Measurements from ENCODE around the gene CRTC3.

CRTC3 gene

DNA sequence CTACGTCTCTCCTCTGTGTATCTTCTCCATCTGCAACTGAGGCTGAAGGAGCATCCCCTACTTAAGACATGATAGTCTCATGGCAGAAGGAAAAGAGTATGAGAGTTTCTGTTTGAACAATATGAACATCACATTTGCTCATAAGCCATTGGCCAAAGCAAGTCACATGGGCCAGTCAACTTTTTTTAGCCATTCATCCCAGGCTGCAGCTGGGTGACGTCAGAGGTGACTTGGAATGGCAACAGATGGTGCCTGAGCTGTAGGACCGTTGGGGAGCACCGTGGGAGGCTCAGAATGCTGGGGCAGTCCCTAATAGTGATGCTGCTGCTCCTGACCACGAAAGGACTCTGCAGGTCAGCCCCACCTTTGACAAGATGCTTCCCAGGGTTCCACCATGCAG, 58.7 kb downstream of the CRTC3 start:
- in situ Hi-C loops (cut with MboI; ENCODE audit: low sequenced_read_pairs): no loop called here

DNA sequence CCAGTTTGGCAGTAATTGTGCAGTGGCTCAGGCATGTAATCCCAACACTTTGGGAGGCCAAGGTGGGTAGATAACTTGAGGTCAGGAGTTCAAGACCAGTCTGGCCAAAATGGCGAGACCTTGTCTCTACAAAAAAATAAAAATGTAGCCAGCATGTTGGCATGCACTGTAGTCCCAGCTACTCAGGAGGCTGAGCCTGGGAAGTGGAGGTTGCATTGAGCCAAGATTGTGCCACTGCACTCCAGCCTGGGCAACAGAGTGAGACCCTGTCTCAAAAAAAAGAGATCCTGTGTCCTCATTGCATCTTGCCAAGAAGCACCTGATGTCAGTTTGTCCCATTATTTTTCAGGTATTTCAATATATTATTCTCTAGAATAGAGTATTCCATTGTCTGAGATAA, 61.8 kb downstream of the CRTC3 start:
- in situ Hi-C loops (cut with MboI; ENCODE audit: low sequenced_read_pairs): no loop called here

DNA sequence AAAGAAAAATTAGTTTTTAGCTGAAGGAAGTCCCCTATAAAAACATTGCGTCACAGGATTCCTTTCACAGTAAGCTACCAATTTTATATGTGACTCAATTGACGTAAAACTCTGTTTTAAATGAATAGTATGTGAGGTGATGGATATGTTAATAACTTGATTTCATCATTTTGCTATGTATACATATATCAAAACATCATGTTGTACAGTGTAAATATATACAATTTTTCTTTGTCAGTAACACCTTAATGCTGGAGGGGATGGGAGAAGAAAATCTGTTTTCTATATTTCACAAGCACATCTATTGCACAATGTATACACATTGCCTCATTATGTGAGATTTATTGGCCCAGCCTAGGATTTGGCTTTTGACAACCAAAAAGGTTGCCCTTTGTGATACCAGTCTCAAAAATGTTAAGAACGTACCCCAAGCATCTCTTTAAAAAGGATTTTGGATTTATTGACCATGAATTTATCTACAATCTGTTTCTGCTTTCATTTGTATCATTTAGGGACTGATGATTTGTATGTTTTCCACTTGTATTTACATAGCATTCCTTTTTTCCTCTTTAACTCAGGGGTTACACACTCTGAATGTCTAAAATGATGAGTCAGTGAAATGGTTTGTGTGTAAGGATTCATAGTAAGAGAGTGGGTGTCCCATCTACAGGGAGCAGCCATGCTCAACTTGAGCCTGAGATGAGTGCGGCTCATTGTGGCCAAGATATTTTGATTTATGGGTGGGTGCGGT, 62.6 kb downstream of the CRTC3 start:
- in situ Hi-C loops (cut with MboI; ENCODE audit: low sequenced_read_pairs): no loop called here

- in situ Hi-C loops (cut with MboI; ENCODE audit: low sequenced_read_pairs): no loop called here
Measured at GRCh38 chr15:90593499-90594158, 63.9 kb downstream of the CRTC3 start.

DNA sequence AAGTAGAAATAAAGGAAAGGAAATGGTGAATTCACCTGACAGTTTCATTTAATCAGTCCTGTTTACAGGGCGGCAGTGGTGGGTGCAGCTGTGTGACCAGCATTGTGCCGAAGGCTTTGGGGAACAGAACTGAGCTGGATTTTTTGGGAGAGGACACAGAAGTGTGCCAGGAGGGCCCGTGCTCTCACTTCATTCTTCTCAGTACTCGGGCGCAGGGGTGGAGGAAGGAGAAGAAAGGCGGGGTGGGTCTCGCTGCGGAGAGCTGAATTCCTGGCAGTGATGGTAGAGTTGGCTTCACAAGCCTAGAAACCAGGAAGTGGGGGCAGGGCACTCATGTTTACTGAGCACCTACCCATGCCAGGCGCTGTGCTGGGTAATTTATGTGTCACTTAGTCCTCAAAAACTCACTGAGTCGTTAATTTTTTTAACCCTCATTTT, 64.6 kb downstream of the CRTC3 start:
- in situ Hi-C loops (cut with MboI; ENCODE audit: low sequenced_read_pairs): no loop called here

DNA sequence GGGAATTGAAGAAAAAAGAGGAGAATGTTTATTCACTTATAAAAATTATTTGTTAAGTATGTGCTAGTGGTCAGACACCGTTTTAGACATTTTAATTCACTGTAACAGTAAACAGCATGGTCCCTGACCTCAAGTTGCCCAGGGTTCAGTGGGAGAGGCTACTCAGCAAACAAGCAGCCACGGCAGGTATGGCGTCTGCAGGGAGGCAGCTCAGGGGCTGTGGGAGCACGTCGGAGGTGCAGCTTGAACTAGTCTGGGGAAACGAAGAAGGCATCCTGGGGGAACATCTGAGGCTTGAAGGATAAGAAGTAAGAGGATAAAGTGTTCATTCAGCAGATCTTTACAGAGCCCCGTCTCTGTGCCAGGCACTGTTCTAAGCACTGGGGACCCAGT, 66.0 kb downstream of the CRTC3 start:
- in situ Hi-C loops (cut with MboI; ENCODE audit: low sequenced_read_pairs): no loop called here

DNA sequence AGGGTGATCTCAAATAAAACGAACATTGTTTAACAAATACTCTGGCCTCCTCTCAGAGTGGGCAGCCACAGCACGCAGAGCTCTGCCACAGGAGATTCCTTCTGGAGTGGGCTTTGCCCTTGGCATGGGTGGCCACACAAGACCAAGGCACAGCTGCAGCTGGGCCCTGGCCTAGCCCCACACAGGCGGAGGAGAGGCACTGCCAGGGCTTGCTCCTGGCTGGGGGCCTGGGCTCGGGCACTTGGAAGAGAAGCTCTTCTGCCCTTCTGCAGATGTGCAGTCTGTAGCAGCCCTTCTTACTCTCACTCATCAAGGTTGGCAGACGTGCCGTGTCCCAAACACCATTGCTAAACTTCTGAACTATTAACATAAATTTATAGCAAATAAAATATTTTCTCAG, 67.2 kb downstream of the CRTC3 start:
- in situ Hi-C loops (cut with MboI; ENCODE audit: low sequenced_read_pairs): no loop called here

DNA sequence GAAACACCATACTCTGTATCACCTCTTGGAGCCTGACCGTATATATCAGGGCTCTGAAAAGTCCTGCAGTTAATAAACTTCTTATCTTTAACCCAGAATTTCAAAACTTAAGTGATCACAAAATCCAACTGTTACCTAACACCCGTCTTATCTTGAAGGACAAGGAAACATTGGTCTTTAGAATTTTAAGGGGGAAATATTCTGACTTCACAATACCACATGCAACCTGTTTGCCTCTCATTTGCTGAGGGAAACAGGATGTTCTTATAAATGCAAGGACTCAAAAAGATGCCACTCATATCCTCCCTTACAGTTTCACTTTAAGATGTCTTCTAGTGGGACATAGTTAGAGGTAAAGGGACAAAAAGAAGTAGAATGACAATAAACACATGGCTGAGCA, 67.9 kb downstream of the CRTC3 start:
- in situ Hi-C loops (cut with MboI; ENCODE audit: low sequenced_read_pairs): no loop called here

DNA sequence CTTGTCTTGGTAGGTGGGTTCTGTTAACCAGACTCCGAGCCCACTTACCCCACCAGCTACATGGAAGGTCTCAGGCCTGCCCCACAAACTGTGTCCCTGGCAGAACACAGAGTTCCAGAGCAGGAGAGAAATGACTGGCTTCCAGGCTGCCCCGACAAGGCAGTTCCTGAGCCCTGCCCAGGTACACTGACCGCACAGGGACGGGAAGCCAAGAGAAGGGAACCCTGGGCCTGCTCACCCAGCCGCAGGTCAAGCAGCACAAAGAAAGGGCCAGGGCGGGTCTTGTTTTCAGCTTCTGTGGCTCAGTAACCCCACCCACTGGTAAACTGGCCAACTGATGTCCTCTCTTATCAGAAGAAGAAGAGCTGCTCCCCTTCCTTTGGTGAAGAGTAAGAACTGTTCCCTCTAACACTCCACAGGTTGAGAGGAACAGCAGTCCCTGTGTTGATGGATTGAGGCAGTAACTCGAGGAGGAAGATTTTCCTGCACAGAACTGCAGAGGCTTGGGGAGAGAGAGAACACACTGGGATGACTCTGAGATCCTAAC, 68.4 kb downstream of the CRTC3 start:
- in situ Hi-C loops (cut with MboI; ENCODE audit: low sequenced_read_pairs): no loop called here

GRCh38 chr15:90598679-90599078, 69.0 kb downstream of the CRTC3 start:
- in situ Hi-C loops (cut with MboI; ENCODE audit: low sequenced_read_pairs): no loop called here

GRCh38 chr15:90599116-90599515, 69.4 kb downstream of the CRTC3 start:
- in situ Hi-C loops (cut with MboI; ENCODE audit: low sequenced_read_pairs): no loop called here

DNA sequence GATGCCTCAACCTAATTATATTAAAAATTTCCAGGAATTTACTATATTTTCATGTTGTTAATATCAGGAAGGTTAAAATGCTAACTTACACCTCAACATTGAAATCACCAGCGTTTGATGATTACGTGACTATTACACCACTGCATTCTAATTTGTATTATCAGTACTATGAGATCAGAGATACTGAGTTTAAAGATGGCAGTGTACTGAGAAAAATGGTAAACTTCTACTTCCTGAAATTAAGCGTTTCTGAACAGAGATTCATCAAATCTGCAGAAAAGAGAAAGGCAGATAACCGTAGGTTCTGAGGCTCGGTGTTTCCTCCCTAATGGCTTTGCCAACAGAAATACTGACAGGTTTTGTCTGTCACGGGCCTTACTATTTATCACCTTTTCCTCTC, 69.9 kb downstream of the CRTC3 start:
- in situ Hi-C loops (cut with MboI; ENCODE audit: low sequenced_read_pairs): no loop called here

DNA sequence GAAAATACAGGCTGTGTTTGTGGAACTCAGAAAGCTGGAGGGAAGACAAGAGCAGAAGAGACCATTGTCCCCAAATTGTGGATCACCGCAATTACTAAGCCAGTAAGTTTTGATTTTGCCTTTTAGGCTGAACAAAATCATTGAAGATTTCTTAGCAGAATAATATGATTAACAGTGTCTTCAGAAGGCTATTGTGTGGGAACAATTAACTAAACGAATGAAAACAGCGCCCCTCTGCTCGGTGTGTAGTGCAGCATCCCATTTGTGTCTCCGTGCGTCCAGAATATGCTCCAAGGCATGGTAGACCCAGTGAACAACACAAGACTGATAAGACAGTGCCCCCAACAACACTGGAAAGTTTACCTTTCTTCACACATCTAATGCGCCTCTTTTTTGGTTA, 71.2 kb downstream of the CRTC3 start:
- in situ Hi-C loops (cut with MboI; ENCODE audit: low sequenced_read_pairs): no loop called here

DNA sequence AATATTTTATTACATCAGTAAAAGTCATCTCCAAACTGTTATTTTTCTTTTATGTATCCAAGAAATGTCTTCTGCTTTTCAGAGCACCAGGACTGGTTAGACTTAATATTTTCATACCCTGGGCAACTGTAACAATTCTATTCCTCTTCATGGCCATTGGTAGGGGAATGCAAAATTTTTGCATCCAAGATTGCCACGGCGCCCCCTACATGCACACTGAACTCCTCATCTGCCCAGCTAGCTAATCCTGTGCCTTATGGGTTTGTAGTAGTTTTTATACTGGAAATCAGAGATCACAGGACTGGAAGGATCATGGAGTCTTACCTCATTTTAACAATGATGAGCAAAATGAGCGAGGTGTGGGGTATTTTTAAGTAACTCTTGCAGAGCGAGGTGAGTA, 74.2 kb downstream of the CRTC3 start:
- in situ Hi-C loops (cut with MboI; ENCODE audit: low sequenced_read_pairs): no loop called here

DNA sequence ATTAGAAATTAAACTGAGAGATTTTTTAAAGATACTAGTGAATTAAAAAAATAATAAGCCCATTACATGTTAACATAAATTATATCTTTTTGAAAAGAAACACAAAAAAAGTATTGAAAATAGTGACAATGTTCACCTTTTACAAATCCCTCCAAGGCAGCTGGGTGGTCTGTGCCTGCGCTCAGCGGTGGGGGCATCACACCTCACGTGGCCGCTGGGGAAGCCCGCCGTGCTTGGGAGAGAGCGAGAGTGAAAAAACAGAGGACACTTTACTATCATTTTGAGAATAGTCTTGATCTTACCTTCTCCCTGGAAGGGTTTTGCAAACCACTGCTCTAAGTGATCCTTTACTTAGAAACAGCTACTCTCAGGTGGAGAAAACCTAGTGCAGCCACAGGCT, 76.9 kb downstream of the CRTC3 start:
- in situ Hi-C loops (cut with MboI; ENCODE audit: low sequenced_read_pairs): no loop called here

- in situ Hi-C loops (cut with MboI; ENCODE audit: low sequenced_read_pairs): no loop called here
Measured at GRCh38 chr15:90607361-90607760, 77.6 kb downstream of the CRTC3 start.

DNA sequence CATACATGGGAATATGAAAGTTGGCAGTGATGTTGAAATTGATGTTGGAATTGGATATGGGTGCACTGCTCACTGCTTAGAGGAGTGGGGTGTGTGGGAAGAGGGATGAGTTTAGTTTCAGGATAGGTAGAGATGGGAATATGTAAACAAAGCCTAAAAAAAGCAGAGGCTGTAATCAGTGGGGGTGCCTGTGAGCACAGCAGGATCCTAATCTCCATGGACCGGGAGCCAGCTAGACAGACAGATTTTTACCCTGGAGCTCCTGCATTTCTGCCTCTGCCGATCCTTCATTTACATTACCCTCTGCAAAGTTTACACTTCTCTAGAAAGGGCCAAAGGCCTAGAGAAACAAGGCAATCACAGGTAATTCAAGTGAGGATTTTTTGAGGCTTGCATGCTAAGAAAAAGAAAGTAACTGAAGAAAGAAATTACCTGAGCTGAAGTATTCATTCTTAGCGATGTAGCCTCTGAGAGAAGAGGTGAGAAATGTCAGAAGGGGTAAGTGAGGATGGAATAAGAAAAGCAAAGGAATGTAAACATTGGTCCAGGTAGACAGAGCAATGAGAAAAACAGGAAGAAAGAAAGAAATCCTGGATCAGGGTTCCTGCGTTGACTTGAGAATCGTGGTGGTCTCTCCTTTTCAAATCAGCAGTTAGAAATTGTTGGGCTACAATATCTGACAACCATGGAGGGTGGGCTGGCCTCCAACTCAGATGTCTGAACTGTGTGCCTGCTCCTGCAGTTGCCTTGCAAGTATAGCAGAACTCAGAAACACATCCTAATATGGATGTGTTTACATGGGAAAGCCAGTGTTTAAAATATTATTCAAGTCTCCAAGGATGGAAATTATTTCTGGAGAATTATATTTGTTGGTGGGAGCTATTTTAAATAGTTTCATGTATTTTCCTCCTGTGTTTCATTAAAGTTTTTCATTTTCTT, 79.8 kb downstream of the CRTC3 start:
- in situ Hi-C loops (cut with MboI; ENCODE audit: low sequenced_read_pairs): no loop called here

DNA sequence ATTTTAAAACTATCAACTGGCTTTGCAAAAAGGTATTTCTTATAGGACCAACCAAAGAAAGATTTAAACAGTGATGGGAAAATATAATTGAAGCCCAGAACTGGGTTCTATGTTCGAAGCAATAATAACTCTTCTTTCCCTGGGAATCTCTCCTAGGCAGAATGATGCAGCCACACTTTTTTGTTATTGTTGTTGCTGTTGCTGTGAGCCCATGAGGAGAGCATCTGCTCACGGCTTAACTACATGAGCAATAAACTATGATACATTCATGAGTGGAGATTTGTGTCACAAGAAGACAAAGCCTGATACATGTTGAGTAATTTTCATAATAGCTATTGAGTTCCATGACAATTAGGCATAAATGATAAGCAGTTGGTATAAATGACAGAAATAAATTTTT, 80.5 kb downstream of the CRTC3 start:
- in situ Hi-C loops (cut with MboI; ENCODE audit: low sequenced_read_pairs): no loop called here

GRCh38 chr15:90611157-90611556, 81.4 kb downstream of the CRTC3 start:
- in situ Hi-C loops (cut with MboI; ENCODE audit: low sequenced_read_pairs): no loop called here

- in situ Hi-C loops (cut with MboI; ENCODE audit: low sequenced_read_pairs): no loop called here
Measured at GRCh38 chr15:90617171-90617570, 87.4 kb downstream of the CRTC3 start.

DNA sequence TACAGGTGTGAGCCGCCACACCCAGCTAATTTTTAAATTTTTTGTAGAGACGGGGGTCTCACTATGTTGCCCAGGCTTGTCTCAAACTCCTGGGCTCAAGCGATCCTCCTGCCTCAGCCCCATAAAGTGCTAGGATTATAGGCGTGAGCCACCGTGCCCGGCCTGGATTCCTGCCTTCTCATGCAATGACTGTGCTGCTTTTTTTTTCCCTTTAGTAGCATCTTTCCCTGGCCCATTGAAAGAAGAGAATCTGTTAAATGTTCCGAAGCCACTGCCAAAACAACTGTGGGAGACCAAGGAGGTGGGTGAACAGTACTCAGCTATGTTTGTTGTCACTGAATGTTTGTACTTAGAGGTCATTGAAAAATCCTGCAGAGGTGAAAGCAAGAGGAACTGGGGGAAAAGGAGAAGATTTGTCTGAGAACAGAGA, 88.0 kb downstream of the CRTC3 start:
- in situ Hi-C loops (cut with MboI; ENCODE audit: low sequenced_read_pairs): no loop called here

Measured in HL-60/S4 treated with phorbol 12-myristate 13-acetate at 8.2 ng/mL for 4 days and 3 days (cell line).